ENCODE measurements around the gene ZNF117.
"Not testable (repeated sequence)": the region's sequence is repeated elsewhere in the genome, so short reads cannot be mapped to it uniquely, and the experiment has no call there.

DNA sequence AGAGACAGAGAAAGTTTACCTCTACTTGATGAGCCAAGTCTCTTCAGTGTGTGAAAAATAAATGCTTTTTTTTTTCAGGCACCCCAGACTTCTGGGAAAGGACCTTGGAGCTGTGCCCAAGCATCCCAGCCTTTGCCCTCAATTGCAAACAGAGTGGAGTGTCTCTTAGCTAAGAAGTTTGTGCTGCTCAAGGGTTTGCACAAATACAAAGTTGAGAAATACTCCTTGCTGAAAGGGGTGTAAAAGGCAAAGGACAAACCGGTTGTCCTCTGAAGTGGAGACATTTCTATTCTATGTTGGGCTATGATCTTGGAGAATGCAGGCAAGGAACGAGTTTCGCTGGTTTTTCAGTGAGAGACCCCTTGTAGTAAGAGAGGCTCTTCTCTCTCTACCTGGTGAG is 30.1 kb upstream of the ZNF117 start:
- TF ChIP-seq, protein P1, sequence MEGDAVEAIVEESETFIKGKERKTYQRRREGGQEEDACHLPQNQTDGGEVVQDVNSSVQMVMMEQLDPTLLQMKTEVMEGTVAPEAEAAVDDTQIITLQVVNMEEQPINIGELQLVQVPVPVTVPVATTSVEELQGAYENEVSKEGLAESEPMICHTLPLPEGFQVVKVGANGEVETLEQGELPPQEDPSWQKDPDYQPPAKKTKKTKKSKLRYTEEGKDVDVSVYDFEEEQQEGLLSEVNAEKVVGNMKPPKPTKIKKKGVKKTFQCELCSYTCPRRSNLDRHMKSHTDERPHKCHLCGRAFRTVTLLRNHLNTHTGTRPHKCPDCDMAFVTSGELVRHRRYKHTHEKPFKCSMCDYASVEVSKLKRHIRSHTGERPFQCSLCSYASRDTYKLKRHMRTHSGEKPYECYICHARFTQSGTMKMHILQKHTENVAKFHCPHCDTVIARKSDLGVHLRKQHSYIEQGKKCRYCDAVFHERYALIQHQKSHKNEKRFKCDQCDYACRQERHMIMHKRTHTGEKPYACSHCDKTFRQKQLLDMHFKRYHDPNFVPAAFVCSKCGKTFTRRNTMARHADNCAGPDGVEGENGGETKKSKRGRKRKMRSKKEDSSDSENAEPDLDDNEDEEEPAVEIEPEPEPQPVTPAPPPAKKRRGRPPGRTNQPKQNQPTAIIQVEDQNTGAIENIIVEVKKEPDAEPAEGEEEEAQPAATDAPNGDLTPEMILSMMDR (IDR thresholded peaks at IDR 0.05), result not testable (repeated sequence)
- TF ChIP-seq POLR2AphosphoS5 (IDR thresholded peaks at IDR 0.05), result not testable (repeated sequence)
